ENCODE data around the gene MCM6. TPM values are rescaled to one million over a fixed set of nuclear protein-coding genes. Genes with fewer than 3 reads are reported as not detected.

The MCM6 gene
- total and polyA plus RNA-seq, 2 experiments from 2014 or later = 74.7 to 133 TPM

GRCh38 chr2:135898234-135898786 lies 22.1 kb upstream of the MCM6 start (continued):
- TF ChIP-seq, protein P1, sequence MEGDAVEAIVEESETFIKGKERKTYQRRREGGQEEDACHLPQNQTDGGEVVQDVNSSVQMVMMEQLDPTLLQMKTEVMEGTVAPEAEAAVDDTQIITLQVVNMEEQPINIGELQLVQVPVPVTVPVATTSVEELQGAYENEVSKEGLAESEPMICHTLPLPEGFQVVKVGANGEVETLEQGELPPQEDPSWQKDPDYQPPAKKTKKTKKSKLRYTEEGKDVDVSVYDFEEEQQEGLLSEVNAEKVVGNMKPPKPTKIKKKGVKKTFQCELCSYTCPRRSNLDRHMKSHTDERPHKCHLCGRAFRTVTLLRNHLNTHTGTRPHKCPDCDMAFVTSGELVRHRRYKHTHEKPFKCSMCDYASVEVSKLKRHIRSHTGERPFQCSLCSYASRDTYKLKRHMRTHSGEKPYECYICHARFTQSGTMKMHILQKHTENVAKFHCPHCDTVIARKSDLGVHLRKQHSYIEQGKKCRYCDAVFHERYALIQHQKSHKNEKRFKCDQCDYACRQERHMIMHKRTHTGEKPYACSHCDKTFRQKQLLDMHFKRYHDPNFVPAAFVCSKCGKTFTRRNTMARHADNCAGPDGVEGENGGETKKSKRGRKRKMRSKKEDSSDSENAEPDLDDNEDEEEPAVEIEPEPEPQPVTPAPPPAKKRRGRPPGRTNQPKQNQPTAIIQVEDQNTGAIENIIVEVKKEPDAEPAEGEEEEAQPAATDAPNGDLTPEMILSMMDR (conservative IDR thresholded peaks at IDR 0.05; ENCODE audit: low read depth in 2 of 2) = no peak
- TF ChIP-seq CREB1 (CRISPR knock-in tag; IDR thresholded peaks at IDR 0.05; ENCODE audit: low read depth) (no peak), ETS1 (IDR thresholded peaks at IDR 0.05) (no peak)

DNA sequence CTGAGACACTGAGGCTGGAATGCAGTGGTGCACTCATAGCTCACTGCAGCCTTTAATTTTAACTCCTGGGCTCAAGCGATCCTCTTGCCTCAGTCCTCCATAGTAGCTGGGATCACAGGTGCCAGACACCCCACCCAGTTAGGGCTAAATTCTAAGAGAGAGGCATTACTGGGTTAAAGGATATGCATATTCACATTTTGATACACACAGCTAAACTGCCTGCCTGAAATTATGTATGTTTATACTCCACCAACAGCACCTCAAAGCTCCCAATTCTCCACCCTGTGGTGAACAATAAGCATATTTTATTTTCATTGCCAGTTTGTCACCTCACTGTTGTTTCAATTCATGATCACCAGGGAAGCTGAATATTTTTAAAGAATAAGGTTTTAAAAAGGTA lies 18.7 kb upstream of the MCM6 start:
- no peak for ATAC-seq
- Histone ChIP-seq H3K9me2 (ENCODE audit: insufficient read depth) (peaks cover 15% of the 10 kb centered on the region), H3K27me3 (ENCODE audit: insufficient read depth) (no peaks in the 10 kb centered on the region), H2AFZ (no peak overlapping the region), H3K36me3 (ENCODE audit: insufficient read depth) (no peaks in the 10 kb centered on the region), H3F3A (replicated peaks; ENCODE audit: low read depth) (0 out of 2 replicates have a peak, but pooled peaks cover 11% of the 10 kb centered on the region), H3K4me3 (no peak overlapping the region), H3K4me1 (ENCODE audit: insufficient read depth) (peaks cover 10% of the 10 kb centered on the region), H4K20me1 (replicated peaks; ENCODE audit: insufficient read depth) (no peaks in the 10 kb centered on the region), H3K4me2 (no peak overlapping the region), H3K79me2 (replicated peaks; ENCODE audit: insufficient read depth) (no peaks in the 10 kb centered on the region), H3K27ac (ENCODE audit: low read depth) (no peak overlapping the region)
- no peak overlapping the region for H3K4me3 Mint-ChIP-seq
- DNase-seq (ENCODE audit: low spot score) = no peak
- no peaks in the 10 kb centered on the region; the same call in 1 of the 3 replicates for H3K9me3 Mint-ChIP-seq
- H3K27ac Mint-ChIP-seq = no peak overlapping the region
- peaks cover 14% of the 10 kb centered on the region; the same call in 2 of the 3 replicates for H3K4me1 Mint-ChIP-seq
- TF ChIP-seq ZNF331 (CRISPR knock-in tag; IDR thresholded peaks at IDR 0.05; ENCODE audit: low read depth) = no peak
- TF ChIP-seq, protein P2, sequence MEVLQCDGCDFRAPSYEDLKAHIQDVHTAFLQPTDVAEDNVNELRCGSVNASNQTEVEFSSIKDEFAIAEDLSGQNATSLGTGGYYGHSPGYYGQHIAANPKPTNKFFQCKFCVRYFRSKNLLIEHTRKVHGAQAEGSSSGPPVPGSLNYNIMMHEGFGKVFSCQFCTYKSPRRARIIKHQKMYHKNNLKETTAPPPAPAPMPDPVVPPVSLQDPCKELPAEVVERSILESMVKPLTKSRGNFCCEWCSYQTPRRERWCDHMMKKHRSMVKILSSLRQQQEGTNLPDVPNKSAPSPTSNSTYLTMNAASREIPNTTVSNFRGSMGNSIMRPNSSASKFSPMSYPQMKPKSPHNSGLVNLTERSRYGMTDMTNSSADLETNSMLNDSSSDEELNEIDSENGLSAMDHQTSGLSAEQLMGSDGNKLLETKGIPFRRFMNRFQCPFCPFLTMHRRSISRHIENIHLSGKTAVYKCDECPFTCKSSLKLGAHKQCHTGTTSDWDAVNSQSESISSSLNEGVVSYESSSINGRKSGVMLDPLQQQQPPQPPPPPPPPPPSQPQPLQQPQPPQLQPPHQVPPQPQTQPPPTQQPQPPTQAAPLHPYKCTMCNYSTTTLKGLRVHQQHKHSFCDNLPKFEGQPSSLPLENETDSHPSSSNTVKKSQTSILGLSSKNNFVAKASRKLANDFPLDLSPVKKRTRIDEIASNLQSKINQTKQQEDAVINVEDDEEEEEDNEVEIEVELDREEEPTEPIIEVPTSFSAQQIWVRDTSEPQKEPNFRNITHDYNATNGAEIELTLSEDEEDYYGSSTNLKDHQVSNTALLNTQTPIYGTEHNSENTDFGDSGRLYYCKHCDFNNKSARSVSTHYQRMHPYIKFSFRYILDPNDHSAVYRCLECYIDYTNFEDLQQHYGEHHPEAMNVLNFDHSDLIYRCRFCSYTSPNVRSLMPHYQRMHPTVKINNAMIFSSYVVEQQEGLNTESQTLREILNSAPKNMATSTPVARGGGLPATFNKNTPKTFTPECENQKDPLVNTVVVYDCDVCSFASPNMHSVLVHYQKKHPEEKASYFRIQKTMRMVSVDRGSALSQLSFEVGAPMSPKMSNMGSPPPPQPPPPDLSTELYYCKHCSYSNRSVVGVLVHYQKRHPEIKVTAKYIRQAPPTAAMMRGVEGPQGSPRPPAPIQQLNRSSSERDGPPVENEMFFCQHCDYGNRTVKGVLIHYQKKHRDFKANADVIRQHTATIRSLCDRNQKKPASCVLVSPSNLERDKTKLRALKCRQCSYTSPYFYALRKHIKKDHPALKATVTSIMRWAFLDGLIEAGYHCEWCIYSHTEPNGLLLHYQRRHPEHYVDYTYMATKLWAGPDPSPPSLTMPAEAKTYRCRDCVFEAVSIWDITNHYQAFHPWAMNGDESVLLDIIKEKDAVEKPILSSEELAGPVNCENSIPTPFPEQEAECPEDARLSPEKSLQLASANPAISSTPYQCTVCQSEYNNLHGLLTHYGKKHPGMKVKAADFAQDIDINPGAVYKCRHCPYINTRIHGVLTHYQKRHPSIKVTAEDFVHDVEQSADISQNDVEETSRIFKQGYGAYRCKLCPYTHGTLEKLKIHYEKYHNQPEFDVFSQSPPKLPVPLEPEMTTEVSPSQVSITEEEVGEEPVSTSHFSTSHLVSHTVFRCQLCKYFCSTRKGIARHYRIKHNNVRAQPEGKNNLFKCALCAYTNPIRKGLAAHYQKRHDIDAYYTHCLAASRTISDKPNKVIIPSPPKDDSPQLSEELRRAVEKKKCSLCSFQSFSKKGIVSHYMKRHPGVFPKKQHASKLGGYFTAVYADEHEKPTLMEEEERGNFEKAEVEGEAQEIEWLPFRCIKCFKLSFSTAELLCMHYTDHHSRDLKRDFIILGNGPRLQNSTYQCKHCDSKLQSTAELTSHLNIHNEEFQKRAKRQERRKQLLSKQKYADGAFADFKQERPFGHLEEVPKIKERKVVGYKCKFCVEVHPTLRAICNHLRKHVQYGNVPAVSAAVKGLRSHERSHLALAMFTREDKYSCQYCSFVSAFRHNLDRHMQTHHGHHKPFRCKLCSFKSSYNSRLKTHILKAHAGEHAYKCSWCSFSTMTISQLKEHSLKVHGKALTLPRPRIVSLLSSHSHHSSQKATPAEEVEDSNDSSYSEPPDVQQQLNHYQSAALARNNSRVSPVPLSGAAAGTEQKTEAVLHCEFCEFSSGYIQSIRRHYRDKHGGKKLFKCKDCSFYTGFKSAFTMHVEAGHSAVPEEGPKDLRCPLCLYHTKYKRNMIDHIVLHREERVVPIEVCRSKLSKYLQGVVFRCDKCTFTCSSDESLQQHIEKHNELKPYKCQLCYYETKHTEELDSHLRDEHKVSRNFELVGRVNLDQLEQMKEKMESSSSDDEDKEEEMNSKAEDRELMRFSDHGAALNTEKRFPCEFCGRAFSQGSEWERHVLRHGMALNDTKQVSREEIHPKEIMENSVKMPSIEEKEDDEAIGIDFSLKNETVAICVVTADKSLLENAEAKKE (CRISPR knock-in tag; IDR thresholded peaks at IDR 0.05) = no peak
- TF ChIP-seq ETS1 (IDR thresholded peaks at IDR 0.05) = no peak
- no peak for TF ChIP-seq POLR2AphosphoS5 (IDR thresholded peaks at IDR 0.05; ENCODE audit: low read depth)
- TF ChIP-seq NANOG (IDR thresholded peaks at IDR 0.05; ENCODE audit: borderline replicate concordance) = no peak
- H3K27me3 Mint-ChIP-seq (ENCODE audit: insufficient read depth, low read depth, poor library complexity) = no peaks in the 10 kb centered on the region
- no peaks in the 10 kb centered on the region for H3K36me3 Mint-ChIP-seq (ENCODE audit: low read depth)
